Suprapubic skin (tissue), 4 donors: ENCODE data around the gene TENM3. TPM values are rescaled to one million over a fixed set of nuclear protein-coding genes. Genes with fewer than 3 reads are reported as not detected.
A peak's percentile ranks its signal among the peaks of the same experiment; 100 is the strongest.

Experiments
- DNase-seq, 2 donors: peaks; one replicate each; pipeline ENCODE4 v3.0.0-alpha.2; 2019; ENCODE audit warnings: low spot score in 2 of 2
- H3K27ac ChIP-seq: fragments of 200-600 bp; sonication (generic); one replicate; pipeline ENCODE4 v1.5.1; 2019
- H3K27me3 ChIP-seq: fragments of 200-600 bp; sonication (generic); one replicate; pipeline ENCODE4 v1.5.1; 2019
- H3K36me3 ChIP-seq: fragments of 200-600 bp; sonication (generic); one replicate; pipeline ENCODE4 v1.5.1; 2019
- H3K4me1 ChIP-seq: fragments of 200-600 bp; sonication (generic); one replicate; pipeline ENCODE4 v1.5.1; 2019
- H3K4me3 ChIP-seq: fragments of 200-600 bp; sonication (generic); one replicate; pipeline ENCODE4 v1.5.1; 2019; ENCODE audit warnings: mild to moderate bottlenecking
- H3K9me3 ChIP-seq: fragments of 200-600 bp; sonication (generic); one replicate; pipeline ENCODE4 v1.5.1; 2019
- EP300 ChIP-seq: sonication (generic); formaldehyde crosslinking; IDR thresholded peaks from one replicate; pipeline ENCODE4 v1.6.1; 2017; ENCODE audit warnings: antibody characterized with exemption
- POLR2A ChIP-seq, 2 donors: fragments of 450-650 bp; IDR thresholded peaks; one replicate each; pipeline ENCODE4 v1.6.1; 2017; ENCODE audit warnings: antibody characterized with exemption in 2 of 2, mild to moderate bottlenecking in 2 of 2, moderate library complexity in 2 of 2
- POLR2AphosphoS5 ChIP-seq, 3 donors: sonication (generic); formaldehyde crosslinking; IDR thresholded peaks; one replicate each; pipeline ENCODE4 v1.6.1; 2017; ENCODE audit warnings: antibody characterized with exemption in 3 of 3
- WGBS: methylation state at CpG from one replicate; pipeline ENCODE4 v1.1.5; 2018; 5-methylcytosine and 5-hydroxymethylcytosine counted together
- total RNA-seq, 4 donors: library from RNA; depleted of rRNA; stranded (reverse); fragments of >200 nt; gene quantifications; one replicate each; pipeline ENCODE4 v1.1.0, GENCODE V29; 2016
- TF ChIP-seq, protein P1 (sequence below), 2 donors: fragments of 200-600 bp in 1 of 2; fragments of 450-650 bp in 1 of 2; sonication (generic) in 1 of 2; IDR thresholded peaks; one replicate each; pipeline ENCODE4 v1.5.1; 2016 to 2019; ENCODE audit warnings: antibody characterized with exemption in 2 of 2, mild to moderate bottlenecking in 1 of 2, moderate library complexity in 1 of 2

TENM3 gene
- total RNA-seq, 4 donors from 2014 or later, result 0.81 to 2.9 (median 1.8) TPM

DNA sequence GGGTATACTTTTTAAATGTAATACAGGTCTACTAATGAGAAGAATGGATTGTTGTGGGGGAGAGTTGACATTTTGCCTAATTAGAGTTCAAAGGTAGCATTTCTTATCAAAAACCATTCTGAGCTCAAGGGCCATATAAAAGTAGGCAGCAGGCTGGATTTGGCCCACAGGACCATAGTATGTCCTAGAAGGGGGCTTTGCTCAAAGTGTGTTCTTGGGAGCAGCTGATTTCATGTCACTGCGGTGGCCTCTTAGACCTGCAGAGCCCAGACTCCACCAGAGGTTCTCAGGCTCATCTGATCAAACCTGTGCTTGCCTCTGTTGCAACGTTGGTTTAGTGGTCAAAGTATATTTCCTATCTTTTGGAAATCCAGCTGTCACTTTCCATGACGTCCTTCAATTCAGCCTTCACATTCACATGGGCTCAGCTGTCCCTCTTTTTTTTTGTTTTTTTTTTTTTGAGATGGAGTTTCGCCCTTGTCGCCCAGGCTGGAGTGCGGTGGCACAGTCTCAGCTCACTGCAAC is 34.6 kb upstream of the TENM3 start:
- peak overlapping the region; percentile 38 for H3K27ac ChIP-seq
- TF ChIP-seq EP300 (no peak), POLR2AphosphoS5 (IDR thresholded peaks at IDR 0.05) (no peak), POLR2A (IDR thresholded peaks at IDR 0.05) (no peak)
- TF ChIP-seq, protein P1, sequence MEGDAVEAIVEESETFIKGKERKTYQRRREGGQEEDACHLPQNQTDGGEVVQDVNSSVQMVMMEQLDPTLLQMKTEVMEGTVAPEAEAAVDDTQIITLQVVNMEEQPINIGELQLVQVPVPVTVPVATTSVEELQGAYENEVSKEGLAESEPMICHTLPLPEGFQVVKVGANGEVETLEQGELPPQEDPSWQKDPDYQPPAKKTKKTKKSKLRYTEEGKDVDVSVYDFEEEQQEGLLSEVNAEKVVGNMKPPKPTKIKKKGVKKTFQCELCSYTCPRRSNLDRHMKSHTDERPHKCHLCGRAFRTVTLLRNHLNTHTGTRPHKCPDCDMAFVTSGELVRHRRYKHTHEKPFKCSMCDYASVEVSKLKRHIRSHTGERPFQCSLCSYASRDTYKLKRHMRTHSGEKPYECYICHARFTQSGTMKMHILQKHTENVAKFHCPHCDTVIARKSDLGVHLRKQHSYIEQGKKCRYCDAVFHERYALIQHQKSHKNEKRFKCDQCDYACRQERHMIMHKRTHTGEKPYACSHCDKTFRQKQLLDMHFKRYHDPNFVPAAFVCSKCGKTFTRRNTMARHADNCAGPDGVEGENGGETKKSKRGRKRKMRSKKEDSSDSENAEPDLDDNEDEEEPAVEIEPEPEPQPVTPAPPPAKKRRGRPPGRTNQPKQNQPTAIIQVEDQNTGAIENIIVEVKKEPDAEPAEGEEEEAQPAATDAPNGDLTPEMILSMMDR (IDR thresholded peaks at IDR 0.05), result no peak
- H3K9me3 ChIP-seq, result no peaks in the 10 kb centered on the region
- no peaks in the 10 kb centered on the region for H3K27me3 ChIP-seq
- no peak overlapping the region for H3K4me3 ChIP-seq
- 94% methylated on average over 6 of the region's 6 CpGs for WGBS
- no peaks in the 10 kb centered on the region for H3K36me3 ChIP-seq
- H3K4me1 ChIP-seq, result peaks cover 6% of the 10 kb centered on the region
- no peak for DNase-seq

DNA sequence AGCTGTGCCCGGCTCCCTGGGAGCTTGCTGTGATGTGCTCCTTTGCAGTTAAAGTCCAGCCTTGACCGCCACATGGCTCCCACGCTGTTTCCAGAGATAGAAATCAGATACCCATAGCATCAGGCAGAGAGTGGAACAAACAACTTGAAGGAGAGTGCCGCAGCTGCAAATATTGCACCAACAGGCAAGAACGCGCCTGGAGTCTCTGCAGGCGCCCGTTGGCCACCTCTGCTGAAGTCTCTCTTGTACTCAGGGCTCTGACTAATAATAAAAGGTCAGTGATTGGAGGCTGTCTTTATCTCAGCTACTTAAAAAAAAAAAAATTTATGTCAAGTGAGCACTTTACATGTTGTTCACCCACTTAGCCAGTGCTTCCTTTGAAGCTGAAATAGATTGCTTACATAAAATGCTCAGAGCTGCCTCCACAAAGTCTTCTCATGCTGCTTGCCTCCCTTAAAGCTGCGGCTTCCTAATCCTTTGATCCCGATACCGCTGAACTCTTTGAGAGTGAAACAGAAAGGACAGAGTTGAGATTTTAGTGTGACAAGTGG is 30.9 kb upstream of the TENM3 start:
- H3K4me3 ChIP-seq, result no peak overlapping the region
- peaks cover 6% of the 10 kb centered on the region for H3K4me1 ChIP-seq
- no peaks in the 10 kb centered on the region for H3K36me3 ChIP-seq
- H3K27me3 ChIP-seq, result no peaks in the 10 kb centered on the region
- H3K27ac ChIP-seq, result no peak overlapping the region
- no peaks in the 10 kb centered on the region for H3K9me3 ChIP-seq
- TF ChIP-seq POLR2A (IDR thresholded peaks at IDR 0.05), result no peak
- no peak for TF ChIP-seq POLR2AphosphoS5 (IDR thresholded peaks at IDR 0.05)
- TF ChIP-seq, protein P1 (IDR thresholded peaks at IDR 0.05), result no peak
- TF ChIP-seq EP300, result no peak
- 43% methylated on average over 11 of the region's 11 CpGs for WGBS
- DNase-seq, result no peak

DNA sequence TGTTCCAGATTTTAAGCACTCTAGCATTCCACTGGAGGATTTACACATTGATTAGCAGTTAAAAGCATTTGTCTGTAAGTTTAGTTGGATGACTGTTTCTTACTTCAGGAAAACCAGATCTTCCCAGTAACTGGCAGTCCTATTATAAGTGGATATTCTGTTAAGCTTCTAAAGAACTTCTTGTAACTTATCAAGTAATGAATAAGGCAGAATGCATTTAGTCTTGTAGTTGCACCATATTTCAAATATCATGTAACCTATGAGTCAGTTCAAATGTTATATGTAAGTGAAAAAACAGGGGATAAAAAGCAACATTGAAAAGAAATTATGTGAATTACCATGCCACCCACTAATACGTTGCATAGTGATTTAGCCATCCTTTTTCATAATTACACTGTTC is 30.2 kb upstream of the TENM3 start:
- peaks cover 5% of the 10 kb centered on the region for H3K4me1 ChIP-seq
- TF ChIP-seq, protein P1 (IDR thresholded peaks at IDR 0.05), result no peak
- no peak for TF ChIP-seq POLR2A (IDR thresholded peaks at IDR 0.05)
- TF ChIP-seq POLR2AphosphoS5 (IDR thresholded peaks at IDR 0.05), result no peak
- TF ChIP-seq EP300, result no peak
- DNase-seq, result no peak
- no peak overlapping the region for H3K27ac ChIP-seq
- no peak overlapping the region for H3K4me3 ChIP-seq
- no peaks in the 10 kb centered on the region for H3K27me3 ChIP-seq
- 89% methylated on average over 1 of the region's 1 CpG for WGBS
- H3K9me3 ChIP-seq, result no peaks in the 10 kb centered on the region
- H3K36me3 ChIP-seq, result no peaks in the 10 kb centered on the region

DNA sequence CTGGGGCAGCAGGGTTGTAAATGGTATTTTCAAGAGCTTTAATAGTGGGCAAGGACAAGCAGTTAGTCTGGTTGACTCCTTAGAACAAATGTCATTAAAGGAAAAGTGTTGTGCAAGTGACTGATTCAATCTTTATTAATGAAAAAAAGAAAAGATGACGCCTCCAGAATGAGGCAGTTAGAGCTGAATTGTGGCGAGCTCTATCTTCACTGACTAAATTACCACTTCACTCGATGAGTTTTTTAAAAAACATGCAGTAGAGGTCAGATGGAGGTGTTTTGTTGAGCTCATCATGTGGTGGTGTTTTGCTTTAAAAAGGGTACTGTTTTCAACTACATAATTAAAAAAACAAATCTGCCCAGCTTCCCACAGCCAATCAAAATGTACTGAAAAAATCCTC is 28.1 kb upstream of the TENM3 start:
- H3K27ac ChIP-seq, result no peak overlapping the region

DNA sequence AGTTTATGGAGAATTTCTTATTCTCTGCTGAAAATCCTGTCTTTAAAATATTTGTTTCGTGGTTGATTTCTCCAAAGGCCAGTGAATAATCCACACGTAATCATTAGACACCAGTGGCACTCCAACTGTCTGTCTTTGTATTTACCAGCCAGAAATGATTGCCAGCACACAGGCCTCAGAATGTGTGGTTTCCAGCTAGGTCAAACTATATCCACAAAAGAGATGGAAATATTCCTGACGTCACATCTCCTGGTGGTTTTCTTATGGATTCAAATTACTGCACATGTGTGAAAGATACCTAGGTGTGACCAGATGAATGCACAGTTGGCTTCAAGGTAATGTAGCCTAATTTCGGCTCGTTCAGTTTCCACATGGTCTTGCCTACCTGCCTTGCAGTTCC is 27.2 kb upstream of the TENM3 start:
- Histone ChIP-seq H3K27ac (no peak overlapping the region), H3K4me1 (no peaks in the 10 kb centered on the region), H3K36me3 (no peaks in the 10 kb centered on the region), H3K4me3 (no peak overlapping the region), H3K27me3 (no peaks in the 10 kb centered on the region), H3K9me3 (no peaks in the 10 kb centered on the region)
- WGBS, result 79% methylated on average over 5 of the region's 5 CpGs
- no peak for DNase-seq
- TF ChIP-seq POLR2AphosphoS5 (IDR thresholded peaks at IDR 0.05), result no peak
- TF ChIP-seq, protein P1 (IDR thresholded peaks at IDR 0.05), result no peak
- no peak for TF ChIP-seq EP300
- TF ChIP-seq POLR2A (IDR thresholded peaks at IDR 0.05), result no peak

More for the DNA sequence above, 28.1 kb upstream of the TENM3 start:
- no peaks in the 10 kb centered on the region for H3K36me3 ChIP-seq
- TF ChIP-seq POLR2A (IDR thresholded peaks at IDR 0.05), result no peak
- TF ChIP-seq EP300, result no peak
- TF ChIP-seq, protein P1 (IDR thresholded peaks at IDR 0.05), result no peak
- no peak for TF ChIP-seq POLR2AphosphoS5 (IDR thresholded peaks at IDR 0.05)
- no peaks in the 10 kb centered on the region for H3K4me1 ChIP-seq
- H3K4me3 ChIP-seq, result no peak overlapping the region
- no peak for DNase-seq
- 78% methylated on average over 3 of the region's 3 CpGs for WGBS
- no peaks in the 10 kb centered on the region for H3K9me3 ChIP-seq
- no peaks in the 10 kb centered on the region for H3K27me3 ChIP-seq
